NB4 (cell line): ENCODE results near the gene KAZN.

Experiments used
- DNase-seq: peaks from one replicate; pipeline ENCODE4 v3.0.0; 2010; ENCODE audit warnings: low read depth
- H3K4me3 ChIP-seq: one replicate; pipeline ENCODE4 v1.5.1; 2011; ENCODE audit warnings: mild to moderate bottlenecking, low read depth, low read length, moderate library complexity
- MYC ChIP-seq: IDR thresholded peaks from 2 replicates; pipeline ENCODE4 v1.6.1; 2011; ENCODE audit warnings: low read depth, low read length
- POLR2A ChIP-seq: IDR thresholded peaks from 2 replicates; pipeline ENCODE4 v1.6.1; 2011; ENCODE audit warnings: mild to moderate bottlenecking; ENCODE audit not compliant: insufficient read length; ENCODE audit errors: extremely low read depth
- TF ChIP-seq, protein P1 (sequence below): IDR thresholded peaks from one replicate; pipeline ENCODE4 v1.5.1; 2012; ENCODE audit warnings: low read depth, low read length
- TF ChIP-seq, protein P2 (sequence below): IDR thresholded peaks from 2 replicates; pipeline ENCODE4 v1.6.1; 2011; ENCODE audit warnings: low read depth, low read length

The KAZN gene

GRCh38 chr1:15018767-15019166 is 420.3 kb downstream of the KAZN start:
- H3K4me3 ChIP-seq: no peak overlapping the region
- no peak for DNase-seq
- TF ChIP-seq, protein P1, sequence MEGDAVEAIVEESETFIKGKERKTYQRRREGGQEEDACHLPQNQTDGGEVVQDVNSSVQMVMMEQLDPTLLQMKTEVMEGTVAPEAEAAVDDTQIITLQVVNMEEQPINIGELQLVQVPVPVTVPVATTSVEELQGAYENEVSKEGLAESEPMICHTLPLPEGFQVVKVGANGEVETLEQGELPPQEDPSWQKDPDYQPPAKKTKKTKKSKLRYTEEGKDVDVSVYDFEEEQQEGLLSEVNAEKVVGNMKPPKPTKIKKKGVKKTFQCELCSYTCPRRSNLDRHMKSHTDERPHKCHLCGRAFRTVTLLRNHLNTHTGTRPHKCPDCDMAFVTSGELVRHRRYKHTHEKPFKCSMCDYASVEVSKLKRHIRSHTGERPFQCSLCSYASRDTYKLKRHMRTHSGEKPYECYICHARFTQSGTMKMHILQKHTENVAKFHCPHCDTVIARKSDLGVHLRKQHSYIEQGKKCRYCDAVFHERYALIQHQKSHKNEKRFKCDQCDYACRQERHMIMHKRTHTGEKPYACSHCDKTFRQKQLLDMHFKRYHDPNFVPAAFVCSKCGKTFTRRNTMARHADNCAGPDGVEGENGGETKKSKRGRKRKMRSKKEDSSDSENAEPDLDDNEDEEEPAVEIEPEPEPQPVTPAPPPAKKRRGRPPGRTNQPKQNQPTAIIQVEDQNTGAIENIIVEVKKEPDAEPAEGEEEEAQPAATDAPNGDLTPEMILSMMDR: no peak
- TF ChIP-seq MYC (no peak), POLR2A (no peak)
- TF ChIP-seq, protein P2, sequence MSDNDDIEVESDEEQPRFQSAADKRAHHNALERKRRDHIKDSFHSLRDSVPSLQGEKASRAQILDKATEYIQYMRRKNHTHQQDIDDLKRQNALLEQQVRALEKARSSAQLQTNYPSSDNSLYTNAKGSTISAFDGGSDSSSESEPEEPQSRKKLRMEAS: no peak

GRCh38 chr1:15020943-15021745 is 422.7 kb downstream of the KAZN start:
- TF ChIP-seq, protein P1: no peak
- TF ChIP-seq, protein P2: no peak
- TF ChIP-seq POLR2A (no peak), MYC (no peak)
- H3K4me3 ChIP-seq: no peak overlapping the region
- DNase-seq: no peak

DNA sequence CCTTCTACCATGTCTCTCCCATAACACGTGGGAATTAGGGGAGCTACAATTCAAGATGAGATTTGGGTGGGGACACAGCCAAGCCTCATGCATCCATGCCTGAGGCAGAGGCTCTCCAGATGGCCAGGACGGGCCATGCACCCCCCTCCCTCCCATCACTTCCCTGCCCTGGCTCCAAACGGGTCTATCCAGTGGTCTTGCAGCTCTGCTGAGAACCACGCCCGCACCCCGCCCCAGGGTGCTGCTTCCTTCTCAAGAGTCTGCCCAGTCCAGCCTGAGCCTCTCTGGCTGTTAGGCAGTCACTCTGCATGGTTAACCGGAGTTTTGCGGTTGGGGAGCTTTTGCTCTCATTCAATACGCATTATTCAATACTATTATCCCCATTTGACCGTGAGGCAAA is 423.6 kb downstream of the KAZN start:
- TF ChIP-seq, protein P2: no peak
- DNase-seq: no peak
- no peak overlapping the region for H3K4me3 ChIP-seq

DNA sequence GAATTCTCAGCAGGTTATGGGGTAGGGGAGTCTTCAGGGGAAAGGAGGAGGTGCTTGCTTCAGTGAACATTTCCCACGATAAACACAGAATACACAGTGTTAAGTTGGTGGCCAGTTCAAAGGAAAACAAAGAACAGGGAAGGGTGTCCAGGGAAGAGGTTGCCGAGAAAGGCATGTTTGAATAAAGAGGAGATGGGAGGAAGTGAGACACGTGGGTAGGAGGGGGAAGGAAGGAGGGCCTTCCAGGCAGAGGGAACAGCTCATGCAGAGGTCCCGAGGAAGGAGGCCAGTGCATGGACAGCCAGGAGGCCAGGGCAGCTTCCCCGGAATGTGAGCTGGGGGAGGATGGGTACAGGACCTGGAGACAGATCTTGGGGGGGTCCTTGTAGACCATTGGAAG is 424.7 kb downstream of the KAZN start:
- no peak for TF ChIP-seq POLR2A
- TF ChIP-seq, protein P2: no peak
- TF ChIP-seq MYC: no peak
- TF ChIP-seq, protein P1: no peak
- H3K4me3 ChIP-seq: no peak overlapping the region
- DNase-seq: no peak

DNA sequence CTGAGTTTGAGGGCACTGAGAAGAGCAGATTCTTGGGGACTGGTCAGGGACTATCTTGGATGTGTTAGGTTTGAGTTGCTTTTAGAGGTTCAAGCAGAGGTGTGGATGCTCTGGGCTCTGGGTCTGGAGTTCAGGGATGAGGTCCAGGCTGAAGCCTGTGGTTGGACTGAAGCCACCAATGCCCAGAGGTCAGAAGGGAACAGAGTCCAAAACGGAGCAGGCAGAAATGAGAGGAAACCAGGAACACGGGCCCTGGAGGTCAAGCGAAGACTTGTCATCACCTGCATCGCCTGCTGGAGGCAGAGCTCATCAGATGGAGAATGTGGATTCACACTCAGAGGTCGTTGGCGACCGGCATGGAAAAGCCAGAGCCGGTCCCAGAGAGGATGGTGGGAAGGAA is 425.5 kb downstream of the KAZN start:
- TF ChIP-seq, protein P1: no peak
- TF ChIP-seq, protein P2: no peak
- TF ChIP-seq POLR2A (no peak), MYC (no peak)
- no peak overlapping the region for H3K4me3 ChIP-seq
- DNase-seq: no peak

DNA sequence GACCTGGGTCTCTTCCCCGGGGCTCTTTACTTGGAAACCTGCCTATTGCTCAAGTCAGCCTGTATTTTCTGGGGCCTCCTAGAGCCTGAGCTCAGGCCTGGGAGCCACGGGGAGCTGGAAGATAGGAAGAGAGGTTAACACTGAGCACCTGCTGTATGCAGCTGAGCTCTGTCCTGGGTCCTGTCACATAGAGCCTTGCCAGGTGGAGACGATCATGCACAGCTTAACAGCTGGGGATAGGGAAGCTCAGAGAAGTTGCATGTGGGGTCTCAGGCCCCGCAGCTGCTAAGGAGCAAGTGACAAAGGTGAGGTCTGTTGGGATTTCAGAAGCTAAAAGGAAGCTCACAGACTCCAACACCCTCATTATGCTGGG is 427.6 kb downstream of the KAZN start:
- no peak overlapping the region for H3K4me3 ChIP-seq
- TF ChIP-seq, protein P1: no peak
- TF ChIP-seq MYC (no peak), POLR2A (no peak)
- TF ChIP-seq, protein P2: no peak
- DNase-seq: no peak
